ENCODE data around the gene MYB.

MYB gene

DNA sequence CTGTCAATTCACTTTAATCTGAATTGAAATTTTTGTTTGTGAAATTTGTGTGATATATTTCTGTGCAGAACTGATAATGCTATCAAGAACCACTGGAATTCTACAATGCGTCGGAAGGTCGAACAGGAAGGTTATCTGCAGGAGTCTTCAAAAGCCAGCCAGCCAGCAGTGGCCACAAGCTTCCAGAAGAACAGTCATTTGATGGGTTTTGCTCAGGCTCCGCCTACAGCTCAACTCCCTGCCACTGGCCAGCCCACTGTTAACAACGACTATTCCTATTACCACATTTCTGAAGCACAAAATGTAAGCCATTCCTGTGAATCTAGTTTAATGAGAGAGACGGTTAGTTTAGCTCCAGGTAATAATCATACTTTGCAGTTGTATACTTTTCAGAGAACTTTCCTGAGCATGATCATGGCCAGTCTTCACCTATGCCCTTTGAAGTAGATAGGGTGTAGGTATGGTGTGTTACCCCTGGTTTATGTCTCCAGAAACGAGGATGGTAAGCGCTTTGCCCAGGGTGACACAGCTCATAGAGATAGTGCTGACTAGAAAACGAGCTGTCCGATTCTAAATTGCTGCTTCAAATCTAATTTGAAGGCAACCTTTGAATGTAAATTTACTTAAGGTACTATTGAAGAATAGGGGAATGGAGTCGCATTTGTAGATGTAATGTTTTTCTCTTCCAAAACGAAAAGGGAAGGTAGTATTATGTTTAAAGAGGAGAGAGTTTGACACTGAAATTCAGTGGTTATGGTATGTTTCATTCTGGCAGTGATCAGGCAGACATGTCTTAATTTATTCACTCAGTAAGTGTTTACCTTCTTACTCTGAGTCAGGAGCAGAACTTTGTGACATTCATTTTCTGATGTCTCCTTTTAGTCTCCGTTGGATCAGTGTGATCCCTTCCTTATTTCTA lies 11.4 kb downstream of the MYB start:
- TF ChIP-seq GATA2 (IDR thresholded peaks at IDR 0.05; ENCODE audit: low read depth, low read length), result no peak
- TF ChIP-seq GATA3 (IDR thresholded peaks at IDR 0.05; ENCODE audit: low read depth, low read length), result no peak

DNA sequence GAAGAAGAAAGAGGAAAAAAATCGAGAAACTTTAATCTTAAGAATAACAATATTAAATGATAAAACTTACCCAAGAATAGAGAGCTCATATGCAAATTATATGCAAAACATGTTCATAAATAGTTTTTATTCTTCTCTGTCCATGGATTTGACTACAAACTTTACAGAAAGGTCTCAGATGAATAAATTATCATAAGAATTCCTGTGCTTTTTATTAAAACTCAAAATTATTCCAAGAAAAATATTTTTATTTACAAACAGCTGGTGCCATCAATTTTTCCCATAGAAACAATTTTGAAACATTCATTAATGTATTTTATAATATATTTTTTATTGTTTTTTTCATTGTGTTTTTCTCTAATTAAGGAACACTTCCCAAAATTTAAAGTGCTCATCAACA lies 12.1 kb downstream of the MYB start:
- TF ChIP-seq GATA3 (IDR thresholded peaks at IDR 0.05; ENCODE audit: low read depth, low read length) (no peak), GATA2 (IDR thresholded peaks at IDR 0.05; ENCODE audit: low read depth, low read length) (no peak)

DNA sequence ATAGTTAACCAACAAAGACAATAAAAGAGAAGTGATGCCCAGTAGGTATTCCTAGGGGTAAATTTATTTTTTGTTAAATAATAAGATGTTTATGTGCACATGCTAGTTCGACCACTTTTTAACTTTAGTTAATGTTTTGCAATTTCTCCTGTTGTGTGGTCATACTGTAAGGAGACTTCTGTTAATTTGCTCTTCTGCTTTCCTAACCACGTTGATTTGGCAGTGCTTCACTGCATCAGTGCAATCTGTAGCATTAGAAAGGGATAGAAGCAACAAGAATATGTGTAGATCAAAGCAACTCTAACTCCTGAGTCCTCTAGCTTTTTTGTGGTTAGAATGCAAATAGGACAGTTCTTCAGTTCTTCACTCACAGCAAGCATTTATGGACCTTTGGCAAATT lies 13.9 kb downstream of the MYB start:
- TF ChIP-seq GATA3 (IDR thresholded peaks at IDR 0.05; ENCODE audit: low read depth, low read length), result no peak
- TF ChIP-seq GATA2 (IDR thresholded peaks at IDR 0.05; ENCODE audit: low read depth, low read length), result no peak

DNA sequence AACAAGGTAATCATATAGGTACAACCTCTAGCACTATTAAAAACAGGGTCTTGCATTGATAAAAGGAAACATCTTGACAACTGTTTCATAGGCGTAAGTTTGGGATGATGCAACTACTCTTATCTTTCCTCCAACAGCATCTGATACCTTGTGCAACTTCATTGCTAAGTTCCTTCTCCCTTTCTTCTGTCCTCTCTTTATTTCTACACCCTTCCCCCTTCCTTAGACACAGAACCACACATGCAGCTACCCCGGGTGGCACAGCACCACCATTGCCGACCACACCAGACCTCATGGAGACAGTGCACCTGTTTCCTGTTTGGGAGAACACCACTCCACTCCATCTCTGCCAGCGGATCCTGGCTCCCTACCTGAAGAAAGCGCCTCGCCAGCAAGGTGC lies 14.4 kb downstream of the MYB start:
- TF ChIP-seq GATA3 (IDR thresholded peaks at IDR 0.05; ENCODE audit: low read depth, low read length), result no peak

DNA sequence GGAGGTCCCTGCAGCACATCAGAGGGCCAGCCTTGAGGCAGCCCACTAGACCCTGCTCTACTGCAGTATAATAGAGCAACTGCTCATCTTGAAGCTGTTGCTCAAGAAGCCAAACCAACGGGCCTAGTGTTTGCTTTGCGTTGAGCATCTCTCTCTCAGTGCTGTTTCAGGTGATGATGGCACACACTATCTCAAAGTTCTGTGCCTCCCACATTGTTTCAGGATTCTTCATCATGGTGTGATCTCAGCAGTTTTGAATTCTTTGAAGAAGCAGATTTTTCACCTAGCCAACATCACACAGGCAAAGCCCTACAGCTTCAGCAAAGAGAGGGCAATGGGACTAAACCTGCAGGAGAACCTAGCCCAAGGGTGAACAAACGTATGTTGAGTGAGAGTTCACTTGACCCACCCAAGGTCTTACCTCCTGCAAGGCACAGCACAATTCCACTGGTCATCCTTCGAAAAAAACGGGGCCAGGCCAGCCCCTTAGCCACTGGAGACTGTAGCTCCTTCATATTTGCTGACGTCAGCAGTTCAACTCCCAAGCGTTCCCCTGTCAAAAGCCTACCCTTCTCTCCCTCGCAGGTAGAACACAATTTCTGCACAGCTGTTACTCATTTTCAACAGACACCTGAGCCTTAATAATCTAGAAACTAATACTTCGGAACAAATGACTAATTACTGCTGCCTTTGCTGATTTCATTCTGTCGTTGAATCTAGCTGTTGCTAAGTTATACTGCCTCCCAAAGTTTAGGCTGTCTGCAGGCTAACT lies 15.8 kb downstream of the MYB start:
- TF ChIP-seq GATA3 (IDR thresholded peaks at IDR 0.05; ENCODE audit: low read depth, low read length), result no peak
- TF ChIP-seq GATA2 (IDR thresholded peaks at IDR 0.05; ENCODE audit: low read depth, low read length), result no peak

DNA sequence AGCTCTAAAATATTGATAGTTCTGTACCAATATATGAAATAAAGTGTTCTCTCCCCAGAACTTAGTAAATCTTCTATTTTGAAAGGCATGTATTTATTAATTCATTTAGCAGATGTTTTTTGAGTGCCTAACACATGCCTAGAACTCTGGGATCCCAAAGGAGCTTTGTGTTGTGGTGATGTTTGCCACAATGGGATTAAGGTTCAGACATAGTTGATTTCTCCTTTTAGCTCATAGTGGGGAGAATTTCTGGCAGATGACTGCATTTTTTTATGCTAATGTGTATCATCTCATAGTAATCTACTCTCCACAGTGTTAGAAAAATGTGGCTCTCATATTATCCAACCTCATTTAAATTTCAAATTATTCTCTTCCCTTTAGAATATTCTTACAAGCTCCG lies 21.7 kb downstream of the MYB start:
- TF ChIP-seq GATA3 (IDR thresholded peaks at IDR 0.05; ENCODE audit: low read depth, low read length), result no peak

DNA sequence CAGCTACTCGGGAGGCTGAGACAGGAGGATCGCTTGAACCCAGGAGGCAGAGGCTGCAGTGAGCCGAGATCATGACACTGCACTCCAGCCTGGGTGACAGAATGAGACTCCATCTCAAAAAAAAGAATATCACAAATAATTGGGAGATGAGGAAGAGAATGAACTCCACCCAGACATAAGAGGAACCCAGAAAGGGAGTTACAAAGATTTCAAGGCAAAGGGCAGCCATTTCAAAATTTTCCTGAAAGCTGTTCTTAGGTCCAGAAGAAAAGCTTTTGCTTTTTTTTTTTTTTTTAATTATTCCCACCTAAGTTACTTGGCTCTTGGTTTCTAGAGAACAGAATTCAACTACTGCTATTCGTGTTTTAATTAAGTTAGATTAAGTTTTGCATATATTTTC lies 23.8 kb downstream of the MYB start:
- TF ChIP-seq GATA3 (IDR thresholded peaks at IDR 0.05; ENCODE audit: low read depth, low read length) (no peak), GATA2 (IDR thresholded peaks at IDR 0.05; ENCODE audit: low read depth, low read length) (no peak)

DNA sequence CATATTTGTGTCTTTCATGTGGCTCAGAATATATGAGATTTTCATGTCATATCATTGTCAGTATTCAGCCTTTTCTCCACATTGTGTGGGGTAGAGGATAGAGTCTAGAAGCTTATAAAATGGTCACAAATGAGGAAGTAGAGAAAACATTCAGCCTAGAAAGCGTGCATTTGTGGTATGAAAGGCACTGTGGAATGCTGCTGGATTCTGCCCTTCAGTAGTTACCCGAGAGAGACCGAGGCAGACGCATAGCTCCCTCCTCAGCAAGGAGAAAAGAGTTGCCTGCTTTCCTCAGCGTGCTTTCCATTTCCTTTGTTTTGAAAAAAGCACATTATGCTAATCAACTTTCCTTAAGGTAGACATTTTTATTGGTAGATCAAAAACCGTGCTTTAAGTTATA lies 28.7 kb downstream of the MYB start:
- TF ChIP-seq GATA3 (IDR thresholded peaks at IDR 0.05; ENCODE audit: low read depth, low read length) (no peak), GATA2 (IDR thresholded peaks at IDR 0.05; ENCODE audit: low read depth, low read length) (no peak)

DNA sequence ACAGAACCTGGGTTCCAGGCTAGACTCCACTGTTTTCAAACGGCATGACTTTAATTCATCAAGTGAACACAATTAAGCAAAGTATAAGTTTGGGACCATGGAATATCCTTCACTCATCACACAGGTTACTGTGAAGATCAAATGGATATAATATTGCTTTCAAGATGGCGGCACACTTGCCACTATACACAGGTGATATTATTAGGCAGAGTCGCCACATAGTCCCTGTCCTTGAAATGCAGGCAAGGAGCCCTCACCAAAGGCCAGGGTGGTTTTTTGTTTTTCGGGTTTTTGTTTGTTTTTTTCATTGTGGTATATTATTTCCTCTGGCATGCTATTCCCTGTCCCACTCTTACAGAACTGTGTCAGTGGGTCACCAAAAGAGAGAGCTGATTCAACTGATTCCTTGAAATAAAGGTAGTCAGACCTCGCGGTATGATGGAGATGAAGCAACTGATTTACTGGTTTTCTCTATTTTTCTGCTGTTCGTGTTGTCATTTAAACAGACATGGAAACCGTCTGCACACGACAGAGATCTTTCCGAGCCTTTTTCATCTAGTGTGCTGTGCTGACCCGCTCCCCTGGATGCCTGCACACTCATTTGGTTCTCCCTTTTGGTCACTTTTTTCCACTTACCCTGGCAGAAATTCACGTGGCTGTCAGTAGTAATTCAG lies 29.7 kb downstream of the MYB start:
- TF ChIP-seq GATA3 (IDR thresholded peaks at IDR 0.05; ENCODE audit: low read depth, low read length) (no peak), GATA2 (IDR thresholded peaks at IDR 0.05; ENCODE audit: low read depth, low read length) (no peak)

DNA sequence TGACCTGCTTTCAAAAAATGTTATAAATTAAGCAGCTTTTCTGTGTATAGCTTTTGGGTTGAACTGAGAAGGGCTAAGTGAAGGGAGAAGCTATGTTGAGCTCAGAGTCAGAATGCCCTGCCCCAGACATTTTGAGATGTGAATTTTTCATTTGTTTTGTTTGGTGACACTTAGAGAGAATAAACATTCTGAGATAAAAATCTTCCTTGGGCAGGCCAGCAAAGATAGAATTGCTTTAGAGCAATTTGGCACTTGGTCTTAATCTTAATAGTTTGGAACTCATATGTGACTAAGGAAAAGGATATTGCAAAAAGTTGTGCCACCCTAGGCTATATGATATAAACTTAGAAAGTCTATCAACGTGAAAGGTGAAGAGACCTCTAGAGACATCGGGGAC lies 30.2 kb downstream of the MYB start:
- TF ChIP-seq GATA2 (IDR thresholded peaks at IDR 0.05; ENCODE audit: low read depth, low read length) (no peak), GATA3 (IDR thresholded peaks at IDR 0.05; ENCODE audit: low read depth, low read length) (no peak)

DNA sequence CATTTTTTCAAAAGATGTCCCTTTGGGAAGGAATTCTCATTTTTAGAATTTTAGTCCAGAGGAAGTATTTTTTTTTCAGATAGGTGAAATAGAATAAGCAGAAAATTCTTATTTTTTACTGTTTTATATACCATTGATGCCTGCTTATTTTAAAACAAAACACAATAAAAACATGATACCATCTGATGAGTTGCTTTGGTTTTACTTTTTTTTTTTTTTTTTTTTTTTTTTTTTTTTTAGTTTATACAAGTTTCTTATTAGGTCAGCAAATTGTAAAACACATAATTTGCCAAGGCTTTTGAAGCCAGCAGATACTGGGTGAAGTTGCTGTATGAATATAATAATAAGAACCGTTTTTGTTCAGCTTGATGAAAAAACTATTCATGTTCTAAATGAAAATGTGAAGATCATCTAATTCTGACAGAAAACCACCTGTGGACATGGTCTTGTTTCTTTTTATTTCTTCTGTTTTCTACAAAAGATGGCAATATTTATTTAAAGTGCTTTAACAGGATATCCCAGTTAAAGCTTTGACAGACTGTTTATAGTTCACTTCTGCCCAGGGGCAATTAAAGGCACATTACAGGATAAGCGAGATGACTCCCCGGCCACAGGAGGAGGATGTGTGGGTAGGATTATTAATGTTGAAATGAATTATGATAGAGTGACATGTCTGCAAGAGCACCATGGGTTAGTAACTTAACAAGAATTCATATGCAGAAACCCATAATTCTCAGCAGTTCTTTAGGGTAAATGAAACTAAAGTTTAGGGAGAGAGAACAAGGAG lies 31.1 kb downstream of the MYB start:
- TF ChIP-seq GATA3 (IDR thresholded peaks at IDR 0.05; ENCODE audit: low read depth, low read length) (no peak), GATA2 (IDR thresholded peaks at IDR 0.05; ENCODE audit: low read depth, low read length) (no peak)

DNA sequence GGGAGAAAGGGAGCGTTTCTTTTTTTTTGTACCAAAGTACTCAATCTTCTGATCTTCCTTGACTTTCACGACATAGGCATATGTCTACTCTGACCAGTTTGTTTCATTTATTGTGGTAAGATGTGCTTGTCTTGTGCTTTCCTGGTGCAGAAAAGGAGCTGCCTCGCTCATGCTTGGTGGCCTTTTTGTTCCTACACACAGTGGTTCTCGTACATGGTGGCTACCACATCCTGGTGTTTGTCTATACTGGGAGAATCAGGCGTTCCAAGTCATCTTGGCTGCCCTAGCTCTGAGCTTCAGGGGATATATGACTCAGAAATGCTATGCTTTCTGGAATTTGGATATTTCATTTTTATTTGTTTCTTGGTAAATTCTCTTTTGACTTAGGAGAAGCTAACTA lies 31.8 kb downstream of the MYB start:
- TF ChIP-seq GATA3 (IDR thresholded peaks at IDR 0.05; ENCODE audit: low read depth, low read length) (no peak), GATA2 (IDR thresholded peaks at IDR 0.05; ENCODE audit: low read depth, low read length) (no peak)

DNA sequence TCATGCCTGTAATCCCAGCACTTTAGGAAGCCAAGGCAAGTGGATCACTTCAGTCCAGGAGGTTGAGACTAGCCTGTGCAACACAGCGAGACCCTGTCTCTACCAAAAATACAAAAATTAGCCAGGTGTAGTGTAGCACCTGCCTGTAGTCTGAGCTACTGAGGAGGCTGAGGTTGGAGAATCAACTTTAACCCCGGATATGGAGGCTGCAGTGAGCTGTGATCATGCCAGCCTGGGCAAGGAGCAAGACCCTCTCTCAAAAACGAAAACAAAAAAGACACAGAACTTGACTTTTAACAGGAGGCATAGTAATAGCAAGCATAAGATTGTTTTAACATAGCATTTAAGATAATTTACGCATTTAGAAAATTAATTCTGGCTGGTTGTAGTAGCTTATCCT lies 32.5 kb downstream of the MYB start:
- TF ChIP-seq GATA2 (IDR thresholded peaks at IDR 0.05; ENCODE audit: low read depth, low read length), result no peak
- TF ChIP-seq GATA3 (IDR thresholded peaks at IDR 0.05; ENCODE audit: low read depth, low read length), result no peak

DNA sequence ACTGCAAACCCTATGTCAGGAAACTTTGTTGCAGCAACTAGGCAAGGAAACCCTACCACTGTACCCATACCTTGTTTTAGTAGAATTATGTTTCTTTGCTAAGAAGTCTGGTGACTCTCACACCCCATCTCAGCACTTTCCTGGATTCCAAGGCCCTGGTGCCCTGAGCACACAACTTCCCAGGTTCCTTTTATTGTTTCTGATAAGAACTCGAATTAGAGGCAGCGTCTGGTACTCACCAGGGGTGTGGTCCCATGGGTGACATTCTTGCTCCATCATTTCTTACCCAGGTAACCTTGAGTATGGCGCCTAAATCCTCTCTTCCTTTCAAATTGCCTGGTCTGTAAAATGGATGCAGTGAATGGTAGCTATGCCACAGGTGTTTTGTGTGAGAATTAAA lies 34.1 kb downstream of the MYB start:
- TF ChIP-seq GATA3 (IDR thresholded peaks at IDR 0.05; ENCODE audit: low read depth, low read length) (no peak), GATA2 (IDR thresholded peaks at IDR 0.05; ENCODE audit: low read depth, low read length) (no peak)

Measured in SH-SY5Y (cell line).